ENCODE measurements around the gene CACNA1G.
A peak's percentile ranks its signal among the peaks of the same experiment; 100 is the strongest.

The CACNA1G gene

DNA sequence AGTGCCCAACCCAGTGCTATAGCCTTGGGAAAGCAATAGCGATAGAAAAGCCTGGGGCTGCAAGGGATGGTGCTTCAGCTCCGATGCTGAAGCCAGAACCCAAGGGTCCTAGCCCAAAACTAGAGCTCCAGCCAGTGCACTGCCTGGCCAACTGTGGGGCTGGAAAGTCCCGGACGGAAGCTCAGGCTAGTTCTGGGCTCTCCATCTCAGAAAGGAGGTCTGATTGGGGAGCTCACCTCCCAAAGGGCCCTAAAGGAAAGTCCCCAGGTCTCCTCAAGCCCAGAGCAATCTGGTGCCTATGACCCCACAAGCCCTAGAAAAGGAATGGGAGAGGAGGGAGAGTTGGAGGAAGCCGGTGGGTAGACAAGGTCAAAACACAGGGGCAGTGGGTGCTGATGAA lies 72.1 kb downstream of the CACNA1G start:
- no peak for DNase-seq (ENCODE audit: low read depth)

DNA sequence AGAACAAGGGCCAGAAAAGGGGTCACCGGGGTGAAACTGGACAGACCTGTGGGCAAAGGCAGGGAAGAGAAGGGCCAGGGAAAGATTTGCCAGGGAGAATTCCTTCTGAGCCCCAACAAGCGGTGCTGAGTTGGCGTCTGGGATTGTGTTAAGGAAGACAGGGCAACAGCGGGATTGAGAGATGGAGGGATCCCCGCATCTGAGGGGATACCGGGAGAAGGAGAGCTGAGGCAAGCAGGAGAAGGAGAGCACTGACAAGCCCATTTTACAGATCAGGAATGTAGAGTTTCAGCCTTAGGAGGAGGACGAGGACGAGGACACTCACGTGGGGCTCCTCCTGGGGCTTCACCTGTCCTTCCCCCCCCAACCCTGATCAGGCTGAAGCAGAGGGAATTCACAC lies 73.2 kb downstream of the CACNA1G start:
- no peak for DNase-seq (ENCODE audit: low read depth)

DNA sequence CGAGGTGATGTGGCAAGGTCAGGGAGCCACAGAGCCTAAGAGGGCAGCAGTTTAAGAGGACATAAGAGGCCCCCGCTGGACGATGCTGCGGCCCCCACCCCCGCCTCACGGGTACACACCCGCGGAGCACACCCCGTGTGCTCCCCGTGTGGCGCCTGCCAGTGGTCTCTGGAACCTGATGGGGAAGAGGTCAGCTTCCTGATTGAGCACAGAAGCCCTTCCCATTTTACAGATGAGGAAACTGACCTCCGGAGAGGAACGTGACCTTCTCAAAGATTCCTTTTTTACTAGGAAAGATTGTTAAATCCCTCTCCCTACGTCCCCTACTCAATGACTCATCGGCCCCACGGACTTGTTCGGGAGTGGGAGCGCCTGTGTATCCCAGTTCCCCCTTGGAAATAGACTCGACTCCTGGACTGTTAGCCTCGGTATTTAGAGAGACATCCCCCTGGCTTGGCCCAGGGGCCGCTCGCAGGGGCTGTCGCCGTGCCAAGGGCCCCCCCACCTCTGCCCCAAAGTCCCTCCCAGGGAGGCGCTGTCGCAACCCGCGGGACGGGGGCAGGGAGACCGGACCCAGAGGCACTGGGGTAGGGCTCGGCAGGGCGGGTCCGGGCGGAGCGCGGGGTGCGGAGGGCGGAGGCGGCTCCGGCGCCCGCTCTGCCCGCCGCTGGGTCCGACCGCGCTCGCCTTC lies 73.9 kb downstream of the CACNA1G start, which contains the start of gene ABCC3:
Gene ABCC3 (plus strand): TSS at position 658 of the 691 bp plus-strand sequence. CDS start 56 bp downstream, outside the sequence.
- peak; percentile 55 for DNase-seq (ENCODE audit: low read depth)

- no peak for DNase-seq (ENCODE audit: low read depth)
Observed at GRCh38 chr17:50634915-50635731, 74.6 kb downstream of the CACNA1G start.

- no peak for DNase-seq (ENCODE audit: low read depth)
Observed at GRCh38 chr17:50635732-50635981, 75.1 kb downstream of the CACNA1G start.

DNA sequence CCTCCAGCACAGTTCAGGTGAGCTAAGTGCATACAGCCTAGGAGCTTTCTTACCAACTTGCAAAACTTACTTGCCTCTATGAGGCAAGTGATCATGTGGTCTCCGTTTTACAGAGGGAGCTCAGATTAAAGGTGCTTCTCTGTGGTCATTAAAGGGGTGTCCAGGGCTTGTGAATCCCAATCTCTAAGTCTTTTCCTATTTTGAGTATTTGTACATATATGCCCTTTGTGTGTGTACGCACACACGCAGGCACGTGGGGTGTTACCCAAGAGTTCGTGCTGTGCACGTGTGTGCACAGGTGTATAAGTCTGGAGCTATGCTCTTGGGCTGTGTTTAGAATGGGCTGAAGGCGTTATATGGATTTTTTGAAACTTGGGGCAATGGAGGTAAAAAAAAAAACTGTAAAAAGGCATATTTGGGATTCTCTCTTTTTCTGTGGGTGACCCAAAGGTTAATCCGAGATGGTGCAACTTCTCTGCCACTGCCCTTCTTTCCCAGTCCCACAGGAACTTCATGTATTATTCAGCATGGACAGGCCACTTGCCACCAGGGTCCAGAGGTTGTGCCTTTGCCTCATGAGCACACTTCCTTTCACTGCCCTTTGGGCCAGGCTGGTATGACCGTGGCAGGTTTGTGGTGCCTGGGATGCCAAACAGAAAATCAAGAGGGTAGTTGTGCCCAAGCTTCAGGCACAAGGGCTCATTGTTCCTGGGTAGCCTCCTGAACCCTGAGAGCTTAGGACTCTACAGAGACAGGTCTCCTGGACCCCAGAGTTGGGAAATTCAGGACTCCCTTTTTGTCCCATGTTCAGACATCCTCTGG lies 75.7 kb downstream of the CACNA1G start:
- no peak for DNase-seq (ENCODE audit: low read depth)

DNA sequence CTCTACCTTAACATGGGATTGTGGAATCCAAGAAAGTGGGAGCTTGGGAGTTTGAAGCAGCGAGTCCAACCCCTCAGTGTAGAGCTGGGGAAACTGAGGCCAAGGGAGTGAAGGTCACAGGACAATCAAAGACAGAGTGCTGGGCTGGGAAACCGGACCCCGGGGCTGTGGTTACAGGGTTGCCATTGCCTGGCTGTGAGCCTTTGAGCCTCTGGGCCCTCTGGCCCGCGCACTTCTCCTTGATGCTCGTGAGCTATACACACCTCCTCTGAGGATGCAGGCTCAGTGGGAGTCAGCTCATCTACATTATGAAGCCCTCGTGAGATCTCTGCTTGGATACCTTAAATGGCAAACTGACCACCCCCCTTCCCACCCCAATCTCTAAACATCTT lies 76.3 kb downstream of the CACNA1G start:
- DNase-seq (ENCODE audit: low read depth) = no peak

GRCh38 chr17:50637829-50638605 lies 77.5 kb downstream of the CACNA1G start:
- DNase-seq (ENCODE audit: low read depth) = no peak

- DNase-seq (ENCODE audit: low read depth) = no peak
Observed at GRCh38 chr17:50638606-50638965, 78.1 kb downstream of the CACNA1G start.

GRCh38 chr17:50638966-50639713 lies 78.6 kb downstream of the CACNA1G start:
- peak; percentile 99 for DNase-seq (ENCODE audit: low read depth)

GRCh38 chr17:50640686-50641351 lies 80.3 kb downstream of the CACNA1G start:
- DNase-seq (ENCODE audit: low read depth) = peak; percentile 69

DNA sequence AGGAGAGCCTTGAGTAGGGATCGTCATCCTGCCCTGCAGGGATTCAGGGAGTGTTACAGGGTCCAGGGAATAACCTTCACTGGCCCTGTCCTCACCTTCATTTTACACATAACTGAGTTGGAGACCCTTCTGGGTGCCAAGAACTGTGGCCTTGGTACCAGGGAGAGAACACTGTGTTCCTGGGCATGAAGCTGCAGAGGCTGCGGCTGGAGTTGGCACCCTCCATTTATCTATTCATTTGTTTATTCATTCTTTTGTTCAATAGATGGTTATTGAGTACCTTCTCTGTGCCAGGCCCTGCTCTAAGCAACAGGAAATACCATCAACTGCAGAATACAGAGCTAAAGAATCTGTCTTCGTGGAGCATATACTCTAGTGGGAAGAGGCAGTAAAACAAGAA lies 80.8 kb downstream of the CACNA1G start:
- no peak for DNase-seq (ENCODE audit: low read depth)

DNA sequence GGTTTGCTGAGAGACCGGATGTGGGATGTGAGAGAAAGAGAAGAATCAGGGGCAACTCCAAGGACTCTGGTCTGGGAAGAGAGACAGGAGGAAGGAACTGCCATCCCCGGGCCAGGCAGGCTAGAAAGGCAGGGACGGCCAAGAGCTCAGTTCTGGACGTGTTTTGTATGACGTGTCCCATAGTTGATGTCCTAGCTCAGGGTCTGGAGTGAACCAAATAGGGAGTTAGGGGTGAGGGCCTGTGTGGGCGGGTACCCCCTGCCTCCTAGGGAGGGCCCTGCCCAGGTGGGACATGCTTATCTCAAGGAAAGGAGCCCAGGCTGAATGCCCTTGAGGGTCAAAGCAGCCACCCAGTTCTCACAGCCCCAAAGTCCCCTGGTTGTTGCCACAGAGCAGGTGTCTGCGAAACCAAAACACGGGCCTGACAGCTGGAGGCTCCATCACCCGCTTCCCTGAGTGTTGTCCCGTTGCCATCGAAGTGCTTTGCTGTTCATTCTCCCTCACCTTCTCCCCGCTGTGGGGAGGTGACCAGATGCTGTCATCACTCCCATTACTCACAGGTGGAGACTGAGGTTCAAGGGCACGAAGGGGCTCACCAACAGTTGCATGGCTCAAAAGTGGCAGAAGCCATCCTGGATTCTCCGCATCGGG lies 81.7 kb downstream of the CACNA1G start:
- DNase-seq (ENCODE audit: low read depth) = no peak

DNA sequence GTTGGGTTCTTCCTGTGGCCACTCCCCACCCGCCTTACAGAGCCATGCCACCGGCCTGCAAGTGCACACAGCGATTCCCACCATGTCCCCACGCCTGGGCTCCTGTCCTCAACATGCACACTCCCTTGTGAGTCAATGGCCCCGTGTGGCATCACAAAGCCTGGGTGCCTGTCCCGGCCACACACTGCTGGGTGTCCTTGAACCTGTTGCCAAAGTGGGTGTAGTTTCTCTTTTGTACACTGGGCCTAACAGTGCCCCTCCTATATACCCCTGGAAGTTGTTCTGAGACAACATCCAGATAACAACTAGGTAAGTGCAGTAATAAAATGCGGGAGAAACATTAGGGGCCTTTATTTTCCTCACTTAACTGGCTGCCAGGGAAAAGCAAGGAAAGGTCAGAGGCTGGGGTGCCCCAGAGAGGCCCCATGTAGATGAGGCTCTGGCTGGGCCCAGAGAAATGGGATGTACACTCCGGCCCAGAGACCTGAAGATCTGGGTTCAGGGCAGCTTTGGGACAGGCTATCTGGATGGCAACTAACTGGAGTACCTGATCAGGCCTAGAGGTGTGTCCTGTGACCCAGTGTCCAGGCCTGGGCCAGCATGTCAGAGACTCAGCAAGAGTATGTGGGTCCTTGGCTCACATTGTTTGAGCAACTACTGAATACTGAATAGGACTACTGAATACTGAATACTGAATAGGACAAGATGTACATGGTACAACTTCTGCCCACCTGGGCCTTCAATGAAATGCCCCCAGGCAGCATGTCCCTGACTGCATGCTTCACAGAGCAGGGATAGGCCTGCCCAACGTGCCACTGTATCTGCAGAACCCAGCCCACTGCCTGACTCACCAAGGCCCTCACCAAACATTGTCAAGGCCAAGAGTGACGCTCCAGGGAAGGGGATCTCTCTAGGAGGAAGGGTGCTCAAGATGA lies 82.5 kb downstream of the CACNA1G start:
- peak; percentile 60 for DNase-seq (ENCODE audit: low read depth)

- DNase-seq (ENCODE audit: low read depth) = no peak
Observed at GRCh38 chr17:50645748-50646682, 85.5 kb downstream of the CACNA1G start.

DNA sequence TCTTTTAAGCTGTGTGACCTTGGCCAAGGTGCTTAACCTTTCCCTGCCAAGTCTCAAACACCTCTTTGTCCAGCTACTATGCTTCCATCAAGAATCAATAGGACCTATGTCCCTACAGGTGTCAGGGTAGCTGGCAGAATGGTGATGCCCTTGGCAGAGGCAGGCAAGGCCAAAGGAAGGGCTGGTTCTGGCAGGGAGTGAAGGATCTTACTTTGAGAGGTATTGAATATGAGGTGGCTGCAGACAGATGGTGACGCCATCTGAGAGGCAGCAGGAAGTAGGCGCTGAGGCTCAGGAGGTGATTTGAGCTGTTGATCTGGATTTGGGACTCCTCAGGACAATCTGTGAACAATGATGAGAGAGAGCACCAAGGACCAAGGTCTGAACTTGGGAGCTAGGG lies 86.7 kb downstream of the CACNA1G start:
- no peak for DNase-seq (ENCODE audit: low read depth)

DNA sequence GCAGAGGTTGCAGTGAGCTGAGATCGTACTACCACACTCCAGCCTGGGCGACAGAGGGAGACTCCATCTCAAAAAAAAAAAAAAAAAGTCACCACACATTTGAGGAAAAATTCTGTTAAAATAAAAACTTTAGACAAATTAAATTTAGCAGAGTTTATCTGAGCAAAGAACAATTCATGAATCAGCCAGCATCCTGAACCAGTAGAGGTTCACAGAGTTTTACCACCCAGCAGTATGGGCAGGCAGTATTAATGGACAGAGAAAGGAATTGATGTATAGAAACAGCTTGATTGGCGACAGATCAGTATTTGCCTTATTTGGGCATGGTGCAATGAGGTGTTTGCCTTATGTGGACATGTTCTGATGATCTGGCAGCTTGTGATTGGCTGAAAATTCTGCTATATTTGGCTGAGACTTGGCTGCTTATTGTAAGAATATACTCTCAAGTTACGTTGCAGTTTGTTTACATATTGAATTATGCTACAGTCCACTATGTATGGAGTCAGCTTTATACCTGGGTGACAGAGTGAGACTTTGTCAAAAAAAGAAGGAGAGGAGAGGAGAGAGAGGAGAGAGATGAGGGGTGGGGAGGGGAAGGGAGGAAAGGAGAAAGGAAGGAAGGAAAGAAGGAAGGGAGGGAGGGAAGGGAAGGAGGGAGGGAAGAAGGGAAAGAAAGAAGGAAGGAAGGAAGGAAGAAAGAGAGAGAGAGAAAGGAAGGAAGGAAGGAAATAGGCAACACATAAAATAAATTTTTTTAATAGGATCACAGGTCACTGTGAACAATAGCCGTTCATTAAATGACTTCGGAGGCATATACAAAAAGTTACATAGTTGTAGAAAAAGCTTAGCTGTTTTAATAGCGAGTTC lies 88.8 kb downstream of the CACNA1G start:
- peak; percentile 28 for DNase-seq (ENCODE audit: low read depth)

All from amniotic epithelial cell (primary cell).